DOHH2 (cell line): ENCODE measurements around the gene OR5AU1.

ENCODE experiments used
- CTCF ChIP-seq: fragments of 200-600 bp; sonication (generic); IDR thresholded peaks from one replicate; pipeline ENCODE4 v1.5.1; 2014; ENCODE audit warnings: antibody characterized with exemption, mild to moderate bottlenecking, low read depth, low read length; ENCODE audit not compliant: poor library complexity, severe bottlenecking
- EZH2phosphoT487 ChIP-seq: fragments of 200-600 bp; sonication (generic); IDR thresholded peaks from 2 replicates; pipeline ENCODE4 v1.6.1; 2017; ENCODE audit warnings: borderline replicate concordance, mild to moderate bottlenecking, antibody characterized with exemption, low read length, moderate library complexity, mixed read lengths

- TF ChIP-seq CTCF (peak; percentile 69), EZH2phosphoT487 (no peak)
These were observed 19.8 kb downstream of the OR5AU1 start for GRCh38 chr14:21136024-21136423.
